Measurements from ENCODE around the gene SBK1. TPM values are rescaled to one million over a fixed set of nuclear protein-coding genes. Genes with fewer than 3 reads are reported as not detected.

SBK1 gene
- total RNA-seq, 4 donors from 2014 or later, result 0.35 to 2.5 (median 1.3) TPM

DNA sequence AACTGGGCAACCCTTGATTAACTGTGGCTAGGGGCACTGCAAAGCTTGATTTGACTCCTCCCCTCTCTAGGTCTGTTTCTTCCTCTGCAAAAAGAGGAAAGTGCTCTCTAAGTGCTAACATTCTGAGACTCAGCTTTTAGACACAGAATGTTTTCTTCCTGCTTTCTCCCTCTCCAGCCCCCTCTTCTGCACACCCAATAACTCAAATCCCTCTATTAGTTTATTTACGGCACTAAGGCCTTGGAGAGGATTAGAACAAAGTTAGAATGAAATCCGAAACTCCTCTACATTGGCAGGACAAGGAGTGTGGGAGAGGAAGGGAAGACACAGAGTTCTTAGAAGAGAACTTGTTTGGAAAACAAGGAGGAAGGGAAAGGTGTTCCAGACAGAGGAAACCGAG is 3.3 kb upstream of the SBK1 start:
- H3K27me3 ChIP-seq, result peaks cover 0 to 5% of the 10 kb centered on the region in 2 donors
- DNase-seq, result no peak
- H3K4me1 ChIP-seq, result peaks cover 0 to 18% (median 8%) of the 10 kb centered on the region in 4 donors
- no peaks in the 10 kb centered on the region for H3K9me3 ChIP-seq
- H3K4me3 ChIP-seq, result no peak overlapping the region
- no peak overlapping the region for H3K27ac ChIP-seq
- no peaks in the 10 kb centered on the region for H3K36me3 ChIP-seq
- TF ChIP-seq POLR2A (IDR thresholded peaks at IDR 0.05), result no peak
- no peak for TF ChIP-seq CTCF (IDR thresholded peaks at IDR 0.05)

DNA sequence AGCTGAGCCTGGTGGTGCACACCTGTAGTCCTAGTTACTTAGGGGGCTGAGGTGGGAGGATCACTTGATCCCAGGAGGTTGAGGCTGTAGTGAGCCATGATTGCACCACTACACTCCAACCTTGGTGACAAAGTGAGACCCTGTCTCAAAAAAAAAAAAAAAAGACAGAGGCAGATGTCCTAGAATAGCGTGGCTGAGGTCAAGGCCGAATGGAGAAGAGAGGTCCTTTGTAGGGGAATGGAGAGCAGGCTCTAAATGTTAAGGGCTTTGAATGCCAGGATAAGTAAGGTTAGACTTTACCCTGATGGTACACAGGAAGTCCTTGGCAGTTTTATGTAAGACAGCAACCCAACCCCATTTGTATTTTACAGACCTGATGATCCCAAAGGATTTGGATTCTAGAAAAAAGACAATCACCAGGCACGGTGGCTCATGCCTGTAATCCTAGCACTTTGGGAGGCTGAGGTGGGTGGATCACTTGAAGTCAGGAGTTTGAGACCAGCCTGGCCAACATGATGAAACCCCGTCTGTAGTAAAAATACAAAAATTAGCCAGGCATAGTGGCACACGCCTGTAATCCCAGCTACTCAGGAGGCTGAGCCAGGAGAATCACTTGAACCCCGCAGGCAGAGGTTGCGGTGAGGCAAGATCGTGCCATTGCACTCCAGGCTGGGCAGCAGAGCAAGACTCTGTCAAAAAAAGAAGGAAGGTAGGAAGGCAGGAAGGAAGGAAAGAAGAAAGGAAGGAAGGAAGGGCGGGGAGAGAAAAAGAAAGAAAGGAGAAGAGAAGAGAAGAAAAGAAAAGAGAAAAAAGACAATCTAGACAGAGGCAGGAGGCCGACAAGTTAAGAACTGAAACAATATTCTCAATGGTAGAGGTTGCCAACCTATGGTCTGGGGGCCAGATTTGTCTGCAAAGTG is 2.1 kb upstream of the SBK1 start:
- no peak for TF ChIP-seq CTCF (IDR thresholded peaks at IDR 0.05)
- no peak for TF ChIP-seq POLR2A (IDR thresholded peaks at IDR 0.05)
- no peak for DNase-seq

DNA sequence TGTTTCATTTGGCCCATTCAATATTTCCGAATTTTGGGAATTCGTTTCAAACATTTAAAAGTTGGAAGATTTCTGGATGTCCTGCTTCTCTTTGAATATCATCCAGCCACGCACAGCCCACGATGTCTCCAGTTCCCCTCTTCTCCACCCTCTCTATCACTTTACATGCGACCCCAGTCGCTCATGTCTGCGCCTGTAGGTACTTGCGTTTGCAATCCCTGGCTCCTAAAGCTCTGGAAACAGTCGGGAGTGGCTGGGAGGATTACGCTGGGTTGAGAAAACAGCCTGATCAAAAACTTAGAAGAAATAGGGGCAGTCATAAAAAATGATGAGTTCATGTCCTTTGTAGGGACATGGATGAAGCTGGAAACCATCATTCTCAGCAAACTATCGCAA is 1.5 kb upstream of the SBK1 start:
- no peak overlapping the region for H3K4me3 ChIP-seq
- H3K27me3 ChIP-seq, result peaks cover 0 to 5% of the 10 kb centered on the region in 2 donors
- H3K27ac ChIP-seq, result no peak overlapping the region
- no peak for DNase-seq
- TF ChIP-seq POLR2A (IDR thresholded peaks at IDR 0.05) (no peak), CTCF (IDR thresholded peaks at IDR 0.05) (no peak)
- H3K9me3 ChIP-seq, result no peaks in the 10 kb centered on the region
- peaks cover 0 to 18% (median 8%) of the 10 kb centered on the region in 4 donors for H3K4me1 ChIP-seq
- H3K36me3 ChIP-seq, result no peaks in the 10 kb centered on the region

More for the DNA sequence above, 2.1 kb upstream of the SBK1 start:
- H3K27ac ChIP-seq, result no peak overlapping the region
- H3K27me3 ChIP-seq, result peaks cover 0 to 5% of the 10 kb centered on the region in 2 donors
- H3K4me3 ChIP-seq, result no peak overlapping the region
- no peaks in the 10 kb centered on the region for H3K36me3 ChIP-seq
- H3K9me3 ChIP-seq, result no peaks in the 10 kb centered on the region
- H3K4me1 ChIP-seq, result peaks cover 0 to 18% (median 8%) of the 10 kb centered on the region in 4 donors

GRCh38 chr16:28292731-28293600 is 641 bp downstream of the SBK1 start:
- no peak for DNase-seq
- no peak for TF ChIP-seq POLR2A (IDR thresholded peaks at IDR 0.05)
- TF ChIP-seq CTCF (IDR thresholded peaks at IDR 0.05), result no peak
- Histone ChIP-seq H3K27me3 (peaks cover 0 to 5% of the 10 kb centered on the region in 2 donors), H3K4me3 (peak overlapping the region; percentile 49 to 73 (median 68)), H3K9me3 (no peaks in the 10 kb centered on the region), H3K36me3 (no peaks in the 10 kb centered on the region), H3K27ac (peak overlapping the region in 1 of 4 donors; percentile 74), H3K4me1 (peaks cover 0 to 18% (median 8%) of the 10 kb centered on the region in 4 donors)

DNA sequence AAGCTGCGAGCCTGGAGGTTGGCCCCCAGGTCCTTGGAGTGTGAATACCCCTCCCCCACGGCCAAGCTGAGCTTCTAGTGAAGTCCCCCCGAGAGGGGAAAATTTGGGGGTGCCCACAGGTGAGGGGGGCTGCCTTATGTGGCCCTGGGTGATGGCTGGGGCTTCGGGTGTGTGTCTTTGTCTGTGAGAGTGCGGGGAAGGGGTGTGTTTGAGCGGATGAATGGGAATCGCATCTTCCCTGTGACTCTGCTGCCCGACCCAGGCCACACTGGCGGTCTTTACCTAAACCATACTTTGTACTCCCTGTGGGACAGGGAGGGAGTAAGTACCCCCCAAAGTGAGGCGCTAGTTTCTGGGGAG is 1.3 kb downstream of the SBK1 start:
- Histone ChIP-seq H3K27ac (no peak overlapping the region), H3K27me3 (peaks cover 0 to 5% of the 10 kb centered on the region in 2 donors)

More for the DNA sequence above, 1.3 kb downstream of the SBK1 start:
- Histone ChIP-seq H3K36me3 (no peaks in the 10 kb centered on the region), H3K4me3 (peak overlapping the region; percentile 49 to 73 (median 68)), H3K4me1 (peaks cover 0 to 18% (median 8%) of the 10 kb centered on the region in 4 donors), H3K9me3 (no peaks in the 10 kb centered on the region)
- no peak for DNase-seq
- TF ChIP-seq CTCF (IDR thresholded peaks at IDR 0.05), result no peak
- no peak for TF ChIP-seq POLR2A (IDR thresholded peaks at IDR 0.05)
